DND-41 (cell line): ENCODE results near the gene HVCN1.
A peak's percentile ranks its signal among the peaks of the same experiment; 100 is the strongest.
"Not testable (repeated sequence)": the region's sequence is repeated elsewhere in the genome, so short reads cannot be mapped to it uniquely, and the experiment has no call there.

Experiments
- ATAC-seq: fragments of 200-7000 bp; cut with Tn5 transposase; 3 replicates; pipeline ENCODE4 v1.9.1; 2021; ENCODE audit warnings: low read depth; ENCODE audit not compliant: insufficient read depth
- DNase-seq: peaks from one replicate; pipeline ENCODE4 v3.0.0-alpha.2; 2020
- H2AFZ ChIP-seq: 2 replicates; pipeline ENCODE4 v1.6.0; 2012; ENCODE audit warnings: low read depth, low read length
- H3K27ac ChIP-seq: 2 replicates; pipeline ENCODE4 v1.5.1; 2012; ENCODE audit warnings: low read length, inconsistent platforms
- H3K27me3 ChIP-seq: fragments of 200-600 bp; sonication (generic); 2 replicates; pipeline ENCODE4 v1.6.0; 2012; ENCODE audit warnings: low read length, mild to moderate bottlenecking, inconsistent platforms; ENCODE audit not compliant: insufficient read depth, poor library complexity
- H3K36me3 ChIP-seq: 2 replicates; pipeline ENCODE4 v1.5.1; 2012; ENCODE audit warnings: low read length, inconsistent platforms; ENCODE audit not compliant: insufficient read depth
- H3K4me1 ChIP-seq: 2 replicates; pipeline ENCODE4 v1.5.1; 2012; ENCODE audit warnings: mild to moderate bottlenecking, low read length; ENCODE audit not compliant: insufficient read depth
- H3K4me2 ChIP-seq: 2 replicates; pipeline ENCODE4 v1.6.0; 2012; ENCODE audit warnings: mild to moderate bottlenecking, moderate library complexity, low read length, inconsistent platforms; ENCODE audit not compliant: insufficient read depth
- H3K4me3 ChIP-seq, 2 experiments: fragments of 200-600 bp in 1 of 2; shearing (Covaris generic) in 1 of 2; 2 replicates each; pipeline ENCODE4 v1.5.1; 2012 to 2016; ENCODE audit warnings: inconsistent platforms in 2 of 2, low read length in 2 of 2, mild to moderate bottlenecking in 2 of 2, low read depth in 1 of 2, moderate library complexity in 1 of 2
- H3K79me2 ChIP-seq: 2 replicates; pipeline ENCODE4 v1.6.0; 2012; ENCODE audit warnings: low read length, inconsistent platforms; ENCODE audit not compliant: insufficient read depth
- H3K9ac ChIP-seq: 2 replicates; pipeline ENCODE4 v1.6.0; 2012; ENCODE audit warnings: low read depth, mild to moderate bottlenecking, inconsistent platforms, low read length, moderate library complexity
- H3K9me3 ChIP-seq: 2 replicates; pipeline ENCODE4 v1.5.1; 2012; ENCODE audit warnings: low read length, moderate library complexity, mild to moderate bottlenecking, inconsistent platforms; ENCODE audit not compliant: insufficient read depth, severe bottlenecking
- H4K20me1 ChIP-seq: 2 replicates; pipeline ENCODE4 v1.6.0; 2012; ENCODE audit warnings: low read length; ENCODE audit not compliant: insufficient read depth
- CTCF ChIP-seq: IDR thresholded peaks from 2 replicates; pipeline ENCODE4 v1.5.1; 2012; ENCODE audit warnings: borderline replicate concordance, low read length, moderate library complexity, mild to moderate bottlenecking; ENCODE audit not compliant: poor library complexity, severe bottlenecking; ENCODE audit errors: extremely low read depth
- EZH2 ChIP-seq: IDR thresholded peaks from 3 replicates; pipeline ENCODE4 v1.6.1; 2012; ENCODE audit warnings: borderline replicate concordance, low read depth, mild to moderate bottlenecking, moderate library complexity, low read length, inconsistent platforms; ENCODE audit not compliant: severe bottlenecking

Gene HVCN1

GRCh38 chr12:110688446-110689280 is at the start of gene HVCN1:
Gene HVCN1, minus strand, starts transcription at chr12:110689115. Its CDS starts 5,870 bp downstream, at chr12:110683245.
- peak; percentile 67 for ATAC-seq
- TF ChIP-seq CTCF (no peak), EZH2 (no peak)
- Histone ChIP-seq H3K4me2 (peak within 1 kb of the TSS; percentile 98), H3K9ac (peak within 1 kb of the TSS; percentile 56), H3K27ac (peak within 1 kb of the TSS; percentile 84), H3K36me3 (no peaks in the 10 kb centered on the region), H2AFZ (peak within 1 kb of the TSS; percentile 82), H3K4me3 (peak within 1 kb of the TSS; percentile 50 to 57; a peak in 3 of 4 replicates), H3K79me2 (no peaks in the 10 kb centered on the region; the same call in 1 of the 2 replicates), H3K4me1 (peaks cover 29% of the 10 kb centered on the region), H3K9me3 (no peaks in the 10 kb centered on the region), H4K20me1 (no peaks in the 10 kb centered on the region), H3K27me3 (no peaks in the 10 kb centered on the region)
- no peak for DNase-seq

- Histone ChIP-seq H3K4me1 (peaks cover 48% of the 10 kb centered on the region), H3K9ac (0 out of 2 replicates have a peak overlapping the region, but pooled peaks have one; percentile 5), H3K4me2 (peak overlapping the region; percentile 87), H3K4me3 (no peak overlapping the region), H3K27me3 (no peaks in the 10 kb centered on the region), H4K20me1 (peaks cover 89% of the 10 kb centered on the region), H3K79me2 (peaks cover 100% of the 10 kb centered on the region), H3K9me3 (no peaks in the 10 kb centered on the region), H3K36me3 (peaks cover 60% of the 10 kb centered on the region), H3K27ac (no peak overlapping the region), H2AFZ (no peak overlapping the region)
- no peak for ATAC-seq
- DNase-seq, result no peak
- no peak for TF ChIP-seq EZH2
- no peak for TF ChIP-seq CTCF
These were observed 48.6 kb upstream of the HVCN1 start for GRCh38 chr12:110737532-110737931.

GRCh38 chr12:110737016-110737415 is 48.1 kb upstream of the HVCN1 start:
- Histone ChIP-seq H4K20me1 (peaks cover 92% of the 10 kb centered on the region), H3K4me1 (peaks cover 48% of the 10 kb centered on the region), H3K36me3 (peaks cover 66% of the 10 kb centered on the region), H3K79me2 (peaks cover 100% of the 10 kb centered on the region), H3K4me2 (peak overlapping the region; percentile 8; the same call in 1 of the 2 replicates)
- H3K4me3 ChIP-seq, H3K27me3 ChIP-seq, H3K9me3 ChIP-seq, ATAC-seq, H3K27ac ChIP-seq, H2AFZ ChIP-seq, DNase-seq, H3K9ac ChIP-seq: not testable (repeated sequence)

GRCh38 chr12:110733900-110734299 is 45.0 kb upstream of the HVCN1 start:
- H3K9me3 ChIP-seq, result no peaks in the 10 kb centered on the region
- TF ChIP-seq CTCF, result no peak
- H3K36me3 ChIP-seq, result peaks cover 89% of the 10 kb centered on the region
- no peaks in the 10 kb centered on the region for H3K27me3 ChIP-seq
- no peak overlapping the region for H3K9ac ChIP-seq
- no peak overlapping the region for H2AFZ ChIP-seq
- peaks cover 79% of the 10 kb centered on the region for H4K20me1 ChIP-seq
- ATAC-seq (no peak), DNase-seq (no peak)
- H3K4me3 ChIP-seq, result no peak overlapping the region
- H3K79me2 ChIP-seq, result peaks cover 99% of the 10 kb centered on the region
- peaks cover 22% of the 10 kb centered on the region for H3K4me1 ChIP-seq
- H3K4me2 ChIP-seq, result peak overlapping the region; percentile 12; the same call in 1 of the 2 replicates
- no peak overlapping the region for H3K27ac ChIP-seq
